Neural cell (in vitro differentiated cells): ENCODE measurements around the gene SCAANT1.

Experiments used
- CTCF ChIP-seq: fragments of 450-650 bp; IDR thresholded peaks from 2 replicates; pipeline ENCODE4 v1.5.1; 2014; ENCODE audit warnings: antibody characterized with exemption, mild to moderate bottlenecking, moderate library complexity; ENCODE audit not compliant: poor library complexity, severe bottlenecking
- RAD21 ChIP-seq: fragments of 450-650 bp; conservative IDR thresholded peaks from 2 replicates; pipeline ENCODE4 v1.6.1; 2014; ENCODE audit warnings: antibody characterized with exemption, mild to moderate bottlenecking, moderate library complexity
- REST ChIP-seq: IDR thresholded peaks from 2 replicates; pipeline ENCODE4 v1.6.1; 2012; ENCODE audit warnings: borderline replicate concordance
- SMC3 ChIP-seq: fragments of 450-650 bp; conservative IDR thresholded peaks from 2 replicates; pipeline ENCODE4 v1.6.1; 2014; ENCODE audit warnings: antibody characterized with exemption, mild to moderate bottlenecking, moderate library complexity; ENCODE audit not compliant: poor library complexity

- no peak for TF ChIP-seq CTCF
- TF ChIP-seq SMC3 = no peak
- no peak for TF ChIP-seq REST
- no peak for TF ChIP-seq RAD21
Observed at GRCh38 chr3:63934041-63934866, 22.1 kb upstream of the SCAANT1 start.
